Measurements from ENCODE around the gene SAP130. TPM values are rescaled to one million over a fixed set of nuclear protein-coding genes. Genes with fewer than 3 reads are reported as not detected.

The SAP130 gene
- total RNA-seq, 1 donor, result 19.1 TPM

- DNase-seq (ENCODE audit: low read depth in 2 of 3, low spot score in 2 of 3), result peak in 2 of 3 donors; percentile 3 to 11
These were observed 1.2 kb downstream of the SAP130 start for GRCh38 chr2:128026448-128027277.

GRCh38 chr2:128024816-128025215 lies 3.0 kb downstream of the SAP130 start:
- no peak for DNase-seq (ENCODE audit: low read depth in 2 of 3, low spot score in 2 of 3)

GRCh38 chr2:128017561-128017960 lies 10.3 kb downstream of the SAP130 start:
- DNase-seq (ENCODE audit: low read depth in 2 of 3, low spot score in 2 of 3), result no peak

GRCh38 chr2:128016620-128017019 lies 11.2 kb downstream of the SAP130 start:
- no peak for DNase-seq (ENCODE audit: low read depth in 2 of 3, low spot score in 2 of 3)

GRCh38 chr2:128012698-128013097 lies 15.2 kb downstream of the SAP130 start:
- DNase-seq (ENCODE audit: low read depth in 2 of 3, low spot score in 2 of 3), result no peak

GRCh38 chr2:128008074-128008672 lies 19.7 kb downstream of the SAP130 start:
- no peak for DNase-seq (ENCODE audit: low read depth in 2 of 3, low spot score in 2 of 3)

- DNase-seq (ENCODE audit: low read depth in 2 of 3, low spot score in 2 of 3), result no peak
These were observed 23.4 kb downstream of the SAP130 start for GRCh38 chr2:128004509-128004908.

GRCh38 chr2:128003463-128003862 lies 24.4 kb downstream of the SAP130 start:
- no peak for DNase-seq (ENCODE audit: low read depth in 2 of 3, low spot score in 2 of 3)

GRCh38 chr2:127996160-127996559 lies 31.7 kb downstream of the SAP130 start:
- DNase-seq (ENCODE audit: low read depth in 2 of 3, low spot score in 2 of 3), result no peak

GRCh38 chr2:127995725-127996124 lies 32.1 kb downstream of the SAP130 start:
- no peak for DNase-seq (ENCODE audit: low read depth in 2 of 3, low spot score in 2 of 3)

GRCh38 chr2:127993659-127994058 lies 34.2 kb downstream of the SAP130 start:
- DNase-seq (ENCODE audit: low read depth in 2 of 3, low spot score in 2 of 3), result no peak

- DNase-seq (ENCODE audit: low read depth in 2 of 3, low spot score in 2 of 3), result no peak
These were observed 36.1 kb downstream of the SAP130 start for GRCh38 chr2:127991742-127992141.

- DNase-seq (ENCODE audit: low read depth in 2 of 3, low spot score in 2 of 3), result no peak
These were observed 41.2 kb downstream of the SAP130 start for GRCh38 chr2:127986548-127987079.

GRCh38 chr2:127985735-127986134 lies 42.1 kb downstream of the SAP130 start:
- DNase-seq (ENCODE audit: low read depth in 2 of 3, low spot score in 2 of 3), result no peak

GRCh38 chr2:127985026-127985734 lies 42.7 kb downstream of the SAP130 start:
- DNase-seq (ENCODE audit: low read depth in 2 of 3, low spot score in 2 of 3), result no peak

- no peak for DNase-seq (ENCODE audit: low read depth in 2 of 3, low spot score in 2 of 3)
These were observed 43.3 kb downstream of the SAP130 start for GRCh38 chr2:127984551-127984950.

GRCh38 chr2:127969446-127969845 lies 58.4 kb downstream of the SAP130 start:
- DNase-seq (ENCODE audit: low read depth in 2 of 3, low spot score in 2 of 3), result no peak

GRCh38 chr2:127968610-127969339 lies 59.1 kb downstream of the SAP130 start:
- DNase-seq (ENCODE audit: low read depth in 2 of 3, low spot score in 2 of 3), result no peak

GRCh38 chr2:127961729-127962128 lies 66.1 kb downstream of the SAP130 start:
- DNase-seq (ENCODE audit: low read depth in 2 of 3, low spot score in 2 of 3), result no peak

- DNase-seq (ENCODE audit: low read depth in 2 of 3, low spot score in 2 of 3), result no peak
These were observed 70.6 kb downstream of the SAP130 start for GRCh38 chr2:127957240-127957639.

GRCh38 chr2:127954857-127955256 lies 73.0 kb downstream of the SAP130 start:
- no peak for DNase-seq (ENCODE audit: low read depth in 2 of 3, low spot score in 2 of 3)

Data from hematopoietic multipotent progenitor cell (in vitro differentiated cells).